HT-29 (cell line): ENCODE results near the gene FAM110A. TPM values are rescaled to one million over a fixed set of nuclear protein-coding genes. Genes with fewer than 3 reads are reported as not detected.

ENCODE experiments used
- total RNA-seq: library from RNA; depleted of rRNA; stranded (reverse); fragments of >200 nt; shearing (Covaris generic); gene quantifications from 2 replicates; pipeline ENCODE4 v1.2.3, GENCODE V29; 2014; rRNA removed

FAM110A gene
- total RNA-seq, 1 experiment from 2014 or later, result 37.1 TPM

Other genes with a start within 250 kb of the FAM110A start
- gene TCF15, start 223.4 kb upstream of the FAM110A start, total RNA-seq, result not detected in 2 replicates
- gene SRXN1, start 180.5 kb upstream of the FAM110A start, total RNA-seq, result 56.4 and 65.1 TPM in 2 replicates
- gene SCRT2, start 157.9 kb upstream of the FAM110A start, total RNA-seq, result not detected in 2 replicates
- gene SLC52A3, start 65.2 kb upstream of the FAM110A start, total RNA-seq, result 21.2 and 33.7 TPM in 2 replicates
- not detected in 2 replicates for gene ANGPT4, start 82.6 kb downstream of the FAM110A start, total RNA-seq
- gene RSPO4, start 168.6 kb downstream of the FAM110A start, total RNA-seq, result not detected in 2 replicates